HG02973 (cell line): ENCODE measurements around the gene MARCKS.

Source experiments
- ATAC-seq: cut with Tn5 transposase; IDR thresholded peaks from one replicate; pipeline ENCODE4 v1.9.1; 2021; ENCODE audit warnings: moderate library complexity; ENCODE audit not compliant: unreplicated experiment

MARCKS gene

DNA sequence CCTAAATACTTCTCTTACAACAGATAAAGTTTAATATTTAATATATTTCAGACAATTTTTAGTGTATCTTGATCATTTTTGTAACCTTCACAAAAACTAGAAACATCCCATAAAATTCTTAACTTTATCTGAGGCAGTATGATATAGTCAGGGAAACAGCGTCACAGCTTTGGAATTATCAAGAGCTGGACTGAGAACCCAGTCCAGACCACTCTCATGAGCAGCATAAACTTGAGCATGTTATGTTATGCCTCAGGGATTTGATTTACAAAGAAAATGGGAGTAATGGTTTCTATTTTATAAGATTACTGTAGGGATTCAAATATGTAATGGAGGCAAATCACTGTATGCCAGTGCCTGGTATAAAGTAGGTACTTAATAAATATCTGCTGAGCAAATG is 8.3 kb upstream of the MARCKS start:
- no peak for ATAC-seq

DNA sequence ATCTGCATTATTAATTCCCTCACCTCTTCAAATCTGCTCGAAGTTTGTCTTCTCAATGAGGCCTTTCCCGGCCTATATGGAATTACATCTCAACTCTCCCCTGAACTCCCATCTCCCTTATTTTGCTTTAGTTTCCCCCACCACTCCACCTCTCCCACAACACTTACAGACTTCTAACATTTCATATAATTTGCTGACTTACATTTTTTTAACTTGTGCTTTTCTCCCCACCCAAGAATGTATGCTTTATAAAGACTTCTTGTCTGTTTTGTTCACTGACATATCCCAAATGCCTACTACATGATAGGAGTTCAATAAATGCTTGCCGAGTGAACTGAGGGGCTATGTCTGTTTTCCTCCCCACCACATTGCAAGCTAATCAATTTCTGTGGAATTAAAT is 3.9 kb upstream of the MARCKS start:
- ATAC-seq = no peak

DNA sequence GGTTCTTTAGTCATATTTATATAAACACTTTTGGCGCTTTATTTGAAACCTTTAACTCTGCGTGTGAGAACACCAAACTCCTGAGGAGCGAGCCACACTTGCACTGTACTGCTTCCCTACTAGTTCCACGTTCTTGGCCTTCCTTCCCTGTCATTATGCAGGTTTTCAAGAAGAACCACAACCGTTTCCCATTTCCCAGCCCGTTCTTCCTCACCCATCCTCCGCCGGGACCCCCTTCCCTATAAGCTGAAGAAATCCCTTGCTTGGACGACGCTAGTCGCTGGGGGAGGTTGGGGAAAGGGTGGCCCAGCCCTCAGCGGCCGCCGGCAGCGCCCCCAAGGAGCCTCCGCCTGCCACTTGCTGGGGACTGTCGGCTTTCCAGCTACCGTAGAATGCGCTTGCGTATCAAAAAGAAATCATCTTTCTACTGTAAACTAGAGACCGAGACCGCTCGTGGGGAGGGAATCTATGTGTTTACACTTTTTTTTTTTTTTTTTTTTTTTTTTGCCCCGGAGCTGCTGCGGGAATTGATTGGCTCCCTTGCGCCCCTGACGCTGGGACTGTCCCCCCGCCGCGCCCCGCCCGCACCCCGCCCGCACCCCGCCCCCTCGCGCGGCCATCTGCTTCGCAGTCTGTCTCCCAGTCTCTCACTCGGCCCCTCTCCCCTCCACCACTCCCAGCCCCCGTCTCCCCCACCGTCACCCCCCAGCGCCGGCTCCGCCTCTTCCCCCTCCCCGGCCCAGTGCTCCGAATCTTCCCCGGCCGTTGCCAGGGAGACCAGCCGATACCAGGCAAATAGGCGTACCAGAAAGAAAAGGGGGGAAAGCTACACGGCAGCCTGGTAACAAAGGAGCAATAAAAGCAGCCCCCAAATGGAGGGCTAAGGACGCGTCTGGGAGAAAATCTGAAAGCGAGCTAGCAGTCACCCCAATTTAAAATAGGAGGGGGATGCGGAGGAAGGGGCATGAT is 2.3 kb upstream of the MARCKS start:
- ATAC-seq = no peak

DNA sequence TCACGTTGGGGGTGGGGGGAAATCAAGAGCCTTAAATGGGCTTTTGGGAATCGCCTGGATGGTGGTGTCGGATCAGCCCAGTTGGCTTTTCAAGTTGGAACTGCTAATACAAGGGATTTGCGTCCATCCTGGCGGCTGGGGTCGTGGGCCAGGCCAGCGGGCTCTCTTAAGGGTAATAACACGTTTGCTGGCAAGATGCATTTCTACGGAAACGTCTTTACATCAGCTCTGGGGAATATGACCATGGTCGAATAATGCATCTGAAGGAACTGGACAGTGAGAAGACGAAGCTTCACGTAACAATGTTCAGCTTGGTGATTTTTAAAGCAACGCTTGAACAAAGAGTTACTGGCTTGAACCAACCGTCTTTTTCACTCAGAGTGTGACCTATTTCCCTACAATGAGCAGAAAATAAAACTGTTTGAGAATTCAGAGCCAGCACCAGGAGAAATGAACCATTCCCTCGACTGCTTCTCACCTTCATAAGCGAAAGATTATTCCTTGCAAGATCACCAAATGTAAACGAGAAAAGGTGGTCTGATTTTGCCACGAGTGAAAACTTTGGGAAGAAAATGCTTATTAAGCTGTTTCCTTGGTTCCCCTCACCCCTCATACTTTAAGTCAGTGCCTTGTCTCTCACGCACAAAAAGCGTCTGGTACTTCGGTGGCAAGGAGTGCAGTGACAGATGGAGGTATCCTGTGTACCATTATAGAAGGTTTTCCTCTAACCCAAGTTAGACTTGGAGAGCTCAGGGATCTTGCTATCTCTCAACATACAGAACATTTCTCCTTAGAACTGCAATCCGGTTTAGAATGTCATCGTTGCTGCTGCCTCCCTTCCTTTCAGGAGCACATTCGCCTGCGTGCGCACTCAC is 1.4 kb upstream of the MARCKS start:
- ATAC-seq = no peak

DNA sequence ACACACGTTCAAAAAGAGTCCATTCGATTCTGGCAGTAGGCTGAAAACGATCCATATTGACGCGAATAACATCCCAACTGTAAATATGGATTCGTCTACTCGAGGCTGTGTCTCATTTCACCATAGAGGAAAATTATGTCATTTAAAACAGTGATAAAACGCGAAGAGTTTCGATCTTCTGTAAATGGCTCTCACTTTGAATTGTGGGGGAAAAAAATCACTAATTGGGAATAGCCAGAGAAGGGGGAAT is 845 bp upstream of the MARCKS start:
- ATAC-seq = no peak

DNA sequence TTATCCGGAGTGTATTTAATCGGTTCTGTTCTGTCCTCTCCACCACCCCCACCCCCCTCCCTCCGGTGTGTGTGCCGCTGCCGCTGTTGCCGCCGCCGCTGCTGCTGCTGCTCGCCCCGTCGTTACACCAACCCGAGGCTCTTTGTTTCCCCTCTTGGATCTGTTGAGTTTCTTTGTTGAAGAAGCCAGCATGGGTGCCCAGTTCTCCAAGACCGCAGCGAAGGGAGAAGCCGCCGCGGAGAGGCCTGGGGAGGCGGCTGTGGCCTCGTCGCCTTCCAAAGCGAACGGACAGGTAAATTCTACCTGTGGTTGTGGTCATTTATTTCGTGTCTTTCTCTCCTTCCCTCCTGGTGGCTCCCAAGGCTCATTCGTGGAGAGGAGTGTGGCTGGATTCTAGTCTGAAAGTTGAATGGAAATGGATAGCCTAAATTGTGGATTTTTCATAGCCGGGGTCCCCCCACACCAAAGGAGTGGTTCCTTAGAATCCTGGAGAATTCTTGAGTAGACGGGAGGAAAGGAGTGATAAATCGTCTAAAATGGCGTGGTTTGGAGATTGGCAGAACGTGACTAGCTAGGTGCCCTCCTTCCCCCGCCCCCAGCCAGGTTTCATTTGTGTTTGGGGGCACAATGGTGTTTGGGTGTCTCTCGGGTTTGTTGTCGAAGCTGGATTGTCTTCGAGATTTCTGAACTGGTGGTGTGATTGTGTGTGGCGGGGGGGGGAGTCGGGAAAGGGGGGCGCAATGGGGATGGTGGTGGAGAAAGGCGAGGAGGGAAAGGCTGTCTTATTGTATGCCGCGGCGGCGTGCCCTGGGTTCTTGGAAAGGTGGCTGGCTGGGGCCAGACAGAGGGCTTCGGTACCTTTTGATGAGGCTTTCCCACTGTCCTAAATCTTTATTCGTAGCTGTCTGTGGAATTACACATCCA is 673 bp downstream of the MARCKS start:
- no peak for ATAC-seq

DNA sequence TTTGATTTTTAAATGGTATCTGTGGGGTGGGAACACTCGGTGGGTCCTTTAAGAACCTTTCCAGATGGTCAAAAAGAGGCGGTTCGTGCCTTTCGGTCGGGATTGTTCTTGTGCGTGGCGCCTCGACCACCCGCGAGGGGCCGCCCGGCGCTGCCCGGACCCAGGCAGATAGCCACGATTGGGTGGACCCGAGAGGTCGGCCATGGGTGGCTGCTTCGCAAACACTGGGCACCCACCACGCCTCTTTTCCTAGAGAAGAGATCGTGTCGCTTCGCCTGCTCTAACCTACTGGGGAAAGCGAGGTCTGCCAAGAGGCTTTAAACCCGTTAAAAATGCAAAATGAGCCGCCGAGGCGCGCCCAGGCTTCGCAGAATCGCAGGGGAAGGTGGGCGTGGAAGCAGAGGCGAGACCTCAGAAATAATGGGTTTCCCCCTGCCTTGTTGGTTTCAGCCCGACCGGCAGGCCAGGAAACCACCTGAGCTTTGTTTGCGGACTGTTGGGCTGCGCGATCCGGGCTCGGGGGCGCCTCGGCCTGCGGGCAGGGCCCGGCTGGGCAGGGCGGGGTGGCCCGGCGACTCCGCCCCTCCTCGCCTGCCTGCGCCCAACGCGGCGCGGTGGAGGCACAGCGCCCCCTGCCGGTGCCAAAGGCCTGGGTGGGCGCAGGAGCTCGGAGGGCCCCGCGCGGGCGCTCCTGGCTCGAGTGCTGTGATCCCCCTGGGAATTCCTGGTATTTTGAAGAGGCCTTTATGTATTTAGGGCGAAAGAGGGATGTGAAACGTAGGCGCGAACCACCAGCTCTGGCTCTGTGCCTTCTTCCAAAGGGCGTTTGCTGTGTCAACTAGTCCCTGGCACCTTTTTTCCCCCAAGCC is 1.6 kb downstream of the MARCKS start:
- ATAC-seq = peak; percentile 84

DNA sequence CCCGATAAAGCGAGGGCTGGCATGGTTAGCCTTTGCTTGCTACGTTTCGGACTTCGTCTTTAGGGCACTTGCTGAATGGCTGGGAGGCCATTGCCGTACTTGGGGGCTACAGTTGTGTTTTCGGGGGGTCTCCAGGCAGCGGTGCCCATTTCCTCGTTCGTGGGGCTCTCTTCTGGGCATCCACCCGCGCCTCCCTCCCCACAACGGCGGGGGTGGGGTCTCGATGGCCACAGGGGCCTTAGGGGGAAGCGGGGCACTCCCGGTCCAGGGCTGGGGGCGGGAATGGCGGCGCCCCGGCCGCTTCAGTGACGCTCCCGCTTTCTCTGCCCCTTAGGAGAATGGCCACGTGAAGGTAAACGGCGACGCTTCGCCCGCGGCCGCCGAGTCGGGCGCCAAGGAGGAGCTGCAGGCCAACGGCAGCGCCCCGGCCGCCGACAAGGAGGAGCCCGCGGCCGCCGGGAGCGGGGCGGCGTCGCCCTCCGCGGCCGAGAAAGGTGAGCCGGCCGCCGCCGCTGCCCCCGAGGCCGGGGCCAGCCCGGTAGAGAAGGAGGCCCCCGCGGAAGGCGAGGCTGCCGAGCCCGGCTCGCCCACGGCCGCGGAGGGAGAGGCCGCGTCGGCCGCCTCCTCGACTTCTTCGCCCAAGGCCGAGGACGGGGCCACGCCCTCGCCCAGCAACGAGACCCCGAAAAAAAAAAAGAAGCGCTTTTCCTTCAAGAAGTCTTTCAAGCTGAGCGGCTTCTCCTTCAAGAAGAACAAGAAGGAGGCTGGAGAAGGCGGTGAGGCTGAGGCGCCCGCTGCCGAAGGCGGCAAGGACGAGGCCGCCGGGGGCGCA is 2.4 kb downstream of the MARCKS start:
- ATAC-seq = no peak

DNA sequence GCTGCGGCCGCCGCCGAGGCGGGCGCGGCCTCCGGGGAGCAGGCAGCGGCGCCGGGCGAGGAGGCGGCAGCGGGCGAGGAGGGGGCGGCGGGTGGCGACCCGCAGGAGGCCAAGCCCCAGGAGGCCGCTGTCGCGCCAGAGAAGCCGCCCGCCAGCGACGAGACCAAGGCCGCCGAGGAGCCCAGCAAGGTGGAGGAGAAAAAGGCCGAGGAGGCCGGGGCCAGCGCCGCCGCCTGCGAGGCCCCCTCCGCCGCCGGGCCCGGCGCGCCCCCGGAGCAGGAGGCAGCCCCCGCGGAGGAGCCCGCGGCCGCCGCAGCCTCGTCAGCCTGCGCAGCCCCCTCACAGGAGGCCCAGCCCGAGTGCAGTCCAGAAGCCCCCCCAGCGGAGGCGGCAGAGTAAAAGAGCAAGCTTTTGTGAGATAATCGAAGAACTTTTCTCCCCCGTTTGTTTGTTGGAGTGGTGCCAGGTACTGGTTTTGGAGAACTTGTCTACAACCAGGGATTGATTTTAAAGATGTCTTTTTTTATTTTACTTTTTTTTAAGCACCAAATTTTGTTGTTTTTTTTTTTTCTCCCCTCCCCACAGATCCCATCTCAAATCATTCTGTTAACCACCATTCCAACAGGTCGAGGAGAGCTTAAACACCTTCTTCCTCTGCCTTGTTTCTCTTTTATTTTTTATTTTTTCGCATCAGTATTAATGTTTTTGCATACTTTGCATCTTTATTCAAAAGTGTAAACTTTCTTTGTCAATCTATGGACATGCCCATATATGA is 3.2 kb downstream of the MARCKS start:
- ATAC-seq = no peak

DNA sequence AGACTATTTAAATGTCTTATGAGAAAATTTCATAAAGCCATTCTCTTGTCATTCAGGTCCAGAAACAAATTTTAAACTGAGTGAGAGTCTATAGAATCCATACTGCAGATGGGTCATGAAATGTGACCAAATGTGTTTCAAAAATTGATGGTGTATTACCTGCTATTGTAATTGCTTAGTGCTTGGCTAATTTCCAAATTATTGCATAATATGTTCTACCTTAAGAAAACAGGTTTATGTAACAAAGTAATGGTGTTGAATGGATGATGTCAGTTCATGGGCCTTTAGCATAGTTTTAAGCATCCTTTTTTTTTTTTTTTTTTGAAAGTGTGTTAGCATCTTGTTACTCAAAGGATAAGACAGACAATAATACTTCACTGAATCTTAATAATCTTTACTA is 5.0 kb downstream of the MARCKS start:
- ATAC-seq = no peak

DNA sequence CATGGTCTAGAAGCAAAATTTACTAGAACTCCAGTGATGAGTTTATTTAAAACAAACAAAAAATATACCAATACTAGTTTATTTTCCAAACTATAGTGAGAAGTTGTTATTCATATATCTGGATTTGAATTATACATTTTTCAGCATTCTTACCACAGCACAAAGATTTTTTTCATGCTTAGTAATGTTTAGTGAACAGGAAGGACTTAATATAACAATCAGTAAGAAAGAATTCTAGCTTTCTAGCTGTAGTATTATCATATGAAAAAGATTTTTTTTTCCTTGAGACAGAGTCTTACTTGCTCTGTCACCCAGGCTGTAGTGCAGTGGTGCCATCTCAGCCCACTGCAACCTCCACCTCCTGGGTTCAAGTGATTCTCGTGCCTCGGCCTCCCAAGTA is 13.8 kb downstream of the MARCKS start:
- no peak for ATAC-seq

DNA sequence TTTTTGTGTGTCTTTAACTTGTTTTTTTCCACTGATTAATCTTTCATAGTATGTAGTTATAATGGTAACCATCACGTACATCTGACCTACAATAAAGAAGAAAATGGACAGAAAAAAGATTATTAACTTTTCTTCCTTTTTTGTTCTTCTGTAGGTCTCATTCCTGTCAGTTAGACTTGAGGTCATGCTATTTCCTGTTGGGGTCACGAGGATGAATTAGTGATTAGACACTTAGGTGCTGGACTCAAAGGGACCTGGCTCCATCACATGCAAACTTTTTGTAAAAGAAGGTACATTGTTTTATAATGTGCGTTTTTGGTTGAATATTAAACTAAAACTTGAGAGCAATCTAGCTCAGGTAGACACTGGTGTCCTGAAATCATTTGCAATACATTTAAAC is 14.8 kb downstream of the MARCKS start:
- no peak for ATAC-seq

DNA sequence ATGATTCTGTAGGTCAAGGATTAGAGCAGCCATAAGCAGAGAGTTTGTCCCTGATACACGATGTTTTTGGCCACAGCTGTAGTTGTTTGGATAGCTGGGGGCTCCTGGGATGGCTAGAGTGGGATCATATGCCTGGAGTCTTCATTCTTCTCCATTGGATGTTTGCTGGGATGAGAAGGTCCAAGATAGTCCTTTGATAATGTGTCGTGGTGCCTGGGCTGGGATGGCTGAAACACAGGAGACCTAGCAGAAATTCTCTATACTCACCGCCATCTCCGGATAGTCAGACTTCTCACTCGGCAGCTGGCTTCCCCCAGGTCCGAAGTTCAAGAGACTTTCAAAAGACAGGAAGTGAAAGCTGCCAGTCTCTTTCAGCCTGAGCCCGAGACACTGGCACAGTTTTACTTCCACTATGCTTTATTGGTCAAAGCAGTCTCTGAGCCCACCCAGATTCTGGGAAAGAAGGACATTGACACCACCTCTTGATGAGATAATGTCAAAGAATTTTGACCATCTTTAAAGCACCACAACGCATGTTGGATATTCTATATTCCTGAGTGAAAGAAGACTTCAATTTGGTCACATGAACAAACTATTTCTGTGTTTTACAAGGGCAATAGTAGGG is 16.0 kb downstream of the MARCKS start:
- peak; percentile 91 for ATAC-seq

DNA sequence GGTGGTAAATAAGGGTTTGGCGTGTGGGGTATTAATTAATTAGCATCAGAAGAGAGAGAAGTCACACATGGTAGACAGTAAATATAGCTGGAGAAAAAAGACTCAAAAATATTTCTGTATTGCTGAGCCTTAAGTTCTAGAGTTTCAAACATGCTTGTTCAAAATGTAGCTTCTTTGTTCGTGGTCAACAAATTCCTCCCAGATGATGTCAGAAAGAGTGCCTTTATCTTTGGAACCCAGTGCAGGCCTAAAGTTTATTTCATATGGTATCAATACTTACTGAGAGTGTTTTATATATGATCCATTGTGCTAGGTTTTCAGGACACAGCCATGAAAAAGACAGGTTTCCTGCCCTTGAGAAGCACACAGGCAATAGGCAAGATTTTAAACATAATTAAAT is 18.3 kb downstream of the MARCKS start:
- ATAC-seq = no peak

DNA sequence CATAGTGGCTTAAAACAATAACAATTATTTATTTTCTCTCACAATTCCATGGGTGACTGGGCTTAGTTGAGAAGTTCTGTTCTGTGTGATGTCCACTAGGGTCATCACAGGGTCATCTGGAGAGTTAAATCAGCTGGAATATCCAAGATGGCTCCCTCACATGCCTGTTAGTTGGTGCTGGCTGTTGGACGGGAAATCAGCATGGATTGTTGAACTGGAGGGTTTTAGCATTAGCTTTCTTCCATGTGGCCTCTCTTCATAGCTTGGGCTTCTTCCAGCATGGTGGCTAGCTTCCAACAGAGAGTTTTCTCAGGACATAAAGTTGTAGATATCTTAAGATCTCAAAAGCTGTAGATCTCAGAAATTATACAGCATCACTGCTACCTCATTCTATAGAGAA is 19.6 kb downstream of the MARCKS start:
- ATAC-seq = no peak

DNA sequence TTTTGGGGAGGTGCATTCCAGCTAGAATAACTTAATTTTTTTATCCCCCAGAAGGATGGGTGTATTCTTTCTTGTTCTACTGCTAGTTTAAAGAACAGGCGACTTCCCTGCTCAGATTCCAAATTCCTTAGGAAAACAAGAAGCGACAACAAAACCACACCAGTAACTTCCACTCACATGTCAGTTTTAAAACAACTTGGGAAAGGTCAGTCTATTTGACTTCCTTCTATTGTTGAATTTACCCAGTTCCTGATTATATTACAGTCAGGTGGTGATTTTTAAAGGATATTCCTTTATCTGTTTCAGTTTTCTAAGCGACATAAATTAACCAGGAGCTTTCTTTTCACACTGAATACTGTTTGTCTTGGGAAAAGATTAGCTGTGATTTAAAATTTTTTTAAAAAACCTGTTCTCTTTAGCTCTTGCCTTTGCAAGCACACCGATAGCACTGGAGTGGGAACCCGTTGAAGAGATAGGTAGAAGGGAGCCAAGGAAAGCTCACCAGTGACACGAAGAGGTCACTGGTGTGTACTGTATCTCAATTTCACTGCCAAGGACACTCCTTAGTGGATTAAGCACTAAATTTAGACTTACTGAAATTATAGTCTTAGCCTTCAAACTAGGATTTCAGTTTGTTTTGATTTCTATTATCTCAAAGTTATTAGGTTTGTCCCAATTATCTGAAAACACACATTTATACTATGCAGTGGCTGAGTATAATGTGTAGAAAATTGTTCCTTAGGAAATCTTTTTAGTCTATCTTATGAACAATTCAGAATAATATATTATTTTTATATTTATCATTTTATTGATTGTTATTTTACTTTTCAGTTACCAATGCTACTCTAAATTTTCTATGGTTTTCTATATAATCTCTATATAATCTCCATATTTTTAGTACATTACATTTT is 22.3 kb downstream of the MARCKS start:
- ATAC-seq = peak; percentile 100

DNA sequence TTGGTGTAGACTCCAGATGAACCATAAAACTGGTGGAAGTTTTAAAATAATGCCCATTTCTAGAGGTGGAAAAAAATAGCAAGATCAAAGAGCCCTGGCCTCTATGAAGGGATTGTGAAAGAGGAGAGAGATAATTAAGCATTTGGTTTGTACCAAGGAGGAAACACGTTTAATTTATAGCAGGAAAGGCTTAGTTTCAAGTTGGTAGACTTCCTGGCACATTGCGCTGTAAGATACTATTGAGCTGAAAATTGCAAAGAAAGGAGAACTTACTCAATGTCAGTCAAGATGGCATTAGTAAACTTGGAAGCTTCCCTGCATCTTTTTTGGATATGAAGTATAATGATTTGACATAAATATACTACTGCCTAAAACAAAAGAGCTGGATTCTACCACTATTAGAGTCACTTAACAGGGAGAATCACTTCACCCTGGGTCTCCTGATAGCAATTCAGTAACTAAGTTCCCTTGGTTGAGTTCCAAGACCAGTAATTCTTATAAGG is 24.4 kb downstream of the MARCKS start:
- no peak for ATAC-seq
